NCI-H187 treated with DMSO at 0.1 percent for 48 hours (cell line): ENCODE data around the gene CD80.
"Not testable (repeated sequence)": the region's sequence is repeated elsewhere in the genome, so short reads cannot be mapped to it uniquely, and the experiment has no call there.

Source experiments
- DNase-seq: peaks from one replicate; lab custom pipeline; 2025; lab: John Stamatoyannopoulos, UW

Gene CD80

DNA sequence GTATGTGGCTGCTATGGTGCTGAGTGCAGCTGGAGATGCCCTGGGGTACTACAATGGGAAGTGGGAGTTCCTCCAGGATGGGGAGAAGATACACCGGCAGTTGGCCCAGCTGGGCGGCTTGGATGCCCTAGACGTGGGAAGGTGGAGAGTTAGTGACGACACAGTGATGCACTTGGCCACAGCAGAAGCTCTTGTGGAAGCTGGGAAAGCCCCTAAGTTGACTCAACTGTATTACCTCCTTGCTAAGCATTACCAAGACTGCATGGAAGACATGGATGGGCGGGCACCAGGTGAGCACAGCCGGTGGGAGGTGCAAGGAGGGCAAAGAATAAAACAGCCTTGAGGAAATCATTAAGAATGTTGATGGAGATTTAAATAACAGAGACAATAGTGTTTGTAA is 22.8 kb upstream of the CD80 start:
- no peak for DNase-seq

DNA sequence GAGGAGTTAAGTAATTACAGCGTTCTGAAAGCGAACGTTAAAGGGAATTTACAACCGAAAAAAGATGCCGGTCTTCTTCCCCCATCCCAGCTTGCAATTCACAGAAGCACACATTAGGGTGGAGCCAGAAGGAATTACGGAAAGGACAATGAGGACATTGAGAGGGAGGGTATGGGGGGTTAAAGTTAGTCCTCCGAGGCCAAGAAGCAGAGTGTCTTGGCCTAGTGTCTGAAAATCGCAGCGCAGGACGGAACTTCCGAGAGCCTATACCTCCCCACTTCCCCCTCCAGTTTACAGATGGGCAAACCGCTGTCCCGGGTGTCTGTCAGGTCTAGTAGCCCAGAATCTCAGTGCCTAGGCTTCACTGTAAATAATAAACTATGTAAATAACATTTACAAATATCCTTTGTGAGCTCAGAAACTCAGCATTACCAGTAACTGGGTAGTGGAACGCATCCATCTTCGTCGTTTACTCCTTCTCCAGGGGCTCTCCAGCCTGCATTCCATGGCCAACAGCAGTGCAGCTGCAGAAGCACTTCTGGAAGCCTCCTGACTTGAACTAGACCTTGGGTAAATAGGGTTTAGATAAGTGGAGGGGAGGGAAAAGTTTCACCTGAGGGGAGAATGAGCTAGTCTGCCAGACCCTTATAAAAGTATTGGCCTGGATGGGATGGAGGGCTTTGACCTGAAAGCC is 20.8 kb upstream of the CD80 start:
- no peak for DNase-seq

DNA sequence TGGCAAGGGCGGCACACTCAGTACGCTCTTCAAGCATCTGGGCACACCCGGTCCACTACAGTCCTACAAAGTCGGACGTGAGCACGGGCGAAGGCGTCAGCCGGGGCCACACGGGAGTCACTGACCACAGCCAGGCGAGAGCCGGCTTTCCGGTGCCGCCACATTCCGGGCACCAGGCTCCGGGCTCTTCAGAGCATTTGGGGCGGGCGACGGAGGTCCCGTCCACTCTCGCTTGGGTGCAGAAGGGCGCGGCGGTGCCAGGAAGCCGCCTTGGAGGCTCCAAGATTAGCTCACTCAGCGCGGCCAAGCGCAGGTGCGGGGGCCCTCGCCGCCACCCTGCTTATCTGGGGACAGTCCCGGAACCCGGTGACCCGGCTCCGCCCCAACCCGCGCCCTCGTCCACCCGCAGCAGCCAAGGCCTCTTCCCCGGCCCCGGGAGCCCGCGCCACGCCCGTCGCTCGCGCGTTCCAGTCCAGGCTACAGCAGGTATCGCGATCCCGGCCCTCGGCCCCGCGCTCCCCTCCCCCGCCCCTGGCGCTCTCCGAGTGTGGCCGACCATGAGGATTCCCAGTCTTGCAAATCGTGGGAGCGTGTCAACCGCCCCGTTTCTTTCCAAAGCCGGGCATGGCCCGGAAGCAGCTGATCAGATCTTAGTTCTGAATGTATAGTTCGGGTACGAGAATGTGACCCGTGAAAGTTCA is 20.1 kb upstream of the CD80 start, which contains the start of gene ADPRH:
Gene ADPRH (plus strand): TSS at position 127 of the 701 bp plus-strand sequence. CDS start 2,678 bp downstream, outside the sequence.
- no peak for DNase-seq

DNA sequence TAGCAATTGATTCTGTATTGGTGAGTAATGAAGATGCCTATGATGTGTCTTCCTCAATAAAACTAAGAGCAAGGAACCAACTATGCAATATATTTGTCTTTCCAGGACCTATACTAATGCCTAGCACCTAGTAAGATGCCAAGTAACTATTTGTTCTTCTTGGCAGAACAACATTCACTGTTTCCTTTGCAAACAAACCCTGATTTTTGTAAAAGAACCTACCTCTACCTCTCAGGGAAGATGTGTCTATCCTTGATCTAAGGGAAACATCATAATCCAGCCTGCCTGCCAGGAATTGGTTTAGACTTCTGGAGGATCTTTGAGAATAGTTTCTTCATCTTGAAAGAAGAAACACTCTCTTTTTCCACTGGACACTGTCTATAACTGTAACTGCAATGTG is 16.1 kb upstream of the CD80 start:
- DNase-seq = no peak

DNA sequence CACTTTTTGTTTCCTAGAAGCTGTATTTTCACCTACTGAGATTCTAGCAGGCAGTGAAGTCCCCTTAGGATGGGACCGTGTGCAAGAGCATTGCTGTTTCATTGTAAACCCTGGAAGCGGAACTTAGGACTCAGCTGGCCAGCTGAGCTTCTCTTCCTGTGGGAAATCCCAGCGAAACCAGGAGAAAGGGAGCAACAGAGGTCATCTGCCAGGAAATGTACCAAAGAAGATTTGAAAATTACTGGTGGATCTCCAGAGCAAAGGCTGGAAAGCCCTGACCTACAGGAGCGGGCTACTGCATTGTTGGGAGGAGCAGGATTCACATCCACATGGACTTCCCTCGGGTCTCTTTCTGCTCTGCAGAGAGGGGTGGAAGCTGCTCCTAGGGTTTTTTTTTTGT is 12.3 kb upstream of the CD80 start:
- no peak for DNase-seq

DNA sequence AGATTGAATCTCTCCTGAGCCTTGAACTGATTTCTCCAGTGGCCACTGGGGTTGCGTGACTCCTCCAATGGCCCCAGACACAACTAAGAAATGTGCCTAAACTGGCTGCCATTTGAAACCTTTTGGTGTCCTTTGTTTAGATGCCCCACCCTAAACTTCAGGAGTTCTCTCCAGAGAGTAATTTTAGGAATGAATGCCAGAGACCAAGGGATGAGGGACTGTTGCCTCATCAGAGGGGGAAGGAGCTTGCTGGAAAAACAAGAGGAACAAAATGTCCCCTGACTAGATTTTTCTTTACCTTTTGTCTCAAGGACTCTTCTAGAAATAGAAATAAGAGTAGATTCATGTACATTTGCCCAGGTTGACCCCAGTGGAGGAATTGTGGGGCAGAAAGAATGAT is 11.8 kb upstream of the CD80 start:
- no peak for DNase-seq

DNA sequence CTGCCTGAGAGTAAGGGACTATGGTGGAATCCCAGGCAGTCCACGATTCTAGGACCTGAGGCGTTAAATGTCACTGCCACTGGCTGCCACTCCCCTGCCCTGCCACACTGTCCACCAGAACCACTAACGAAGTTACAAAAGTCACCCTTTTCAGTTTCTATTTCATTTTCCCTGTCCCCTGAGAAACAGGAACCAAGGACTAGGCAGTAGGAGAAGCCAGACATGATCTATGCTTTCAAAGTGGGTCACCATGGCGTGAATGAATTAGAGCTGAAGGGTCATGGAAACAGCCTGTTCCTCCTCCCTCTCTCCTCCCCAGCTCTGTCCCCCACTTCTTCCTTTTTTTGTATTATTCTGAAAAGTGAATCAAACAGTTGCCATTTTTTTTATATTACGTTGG is 10.8 kb upstream of the CD80 start:
- DNase-seq = no peak

DNA sequence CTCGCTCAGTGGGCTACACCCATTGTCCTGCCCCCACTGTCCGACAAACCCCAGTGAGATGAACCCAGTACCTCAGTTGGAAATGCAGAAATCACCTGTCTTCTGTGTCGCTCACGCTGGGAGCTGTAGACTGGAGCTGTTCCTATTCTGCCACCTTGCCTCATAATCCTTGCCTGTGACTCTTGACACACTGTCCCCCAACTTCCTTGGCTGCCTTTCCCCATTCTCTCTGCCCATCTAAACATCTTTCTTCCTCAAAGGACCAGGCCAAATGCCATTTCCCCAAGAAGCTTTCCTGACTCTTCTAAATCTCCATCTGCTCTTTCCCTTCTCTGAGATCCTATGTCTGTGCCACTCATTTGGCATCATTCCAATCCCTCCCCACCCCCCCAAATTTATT is 9.7 kb upstream of the CD80 start:
- no peak for DNase-seq

DNA sequence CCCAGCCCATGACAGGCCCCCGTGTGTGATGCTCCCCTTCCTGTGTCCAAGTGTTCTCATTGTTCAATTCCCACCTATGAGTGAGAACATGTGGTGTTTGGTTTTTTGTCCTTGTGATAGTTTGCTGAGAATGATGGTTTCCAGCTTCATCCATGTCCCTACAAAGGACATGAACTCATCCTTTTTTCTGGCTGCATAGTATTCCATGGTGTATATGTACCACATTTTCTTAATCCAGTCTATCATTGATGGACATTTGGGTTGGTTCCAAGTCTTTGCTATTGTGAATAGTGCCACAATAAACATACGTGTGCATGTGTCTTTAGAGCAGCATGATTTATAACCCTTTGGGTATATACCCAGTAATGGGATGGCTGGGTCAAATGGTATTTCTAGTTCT is 3.9 kb upstream of the CD80 start:
- not testable (repeated sequence) for DNase-seq

DNA sequence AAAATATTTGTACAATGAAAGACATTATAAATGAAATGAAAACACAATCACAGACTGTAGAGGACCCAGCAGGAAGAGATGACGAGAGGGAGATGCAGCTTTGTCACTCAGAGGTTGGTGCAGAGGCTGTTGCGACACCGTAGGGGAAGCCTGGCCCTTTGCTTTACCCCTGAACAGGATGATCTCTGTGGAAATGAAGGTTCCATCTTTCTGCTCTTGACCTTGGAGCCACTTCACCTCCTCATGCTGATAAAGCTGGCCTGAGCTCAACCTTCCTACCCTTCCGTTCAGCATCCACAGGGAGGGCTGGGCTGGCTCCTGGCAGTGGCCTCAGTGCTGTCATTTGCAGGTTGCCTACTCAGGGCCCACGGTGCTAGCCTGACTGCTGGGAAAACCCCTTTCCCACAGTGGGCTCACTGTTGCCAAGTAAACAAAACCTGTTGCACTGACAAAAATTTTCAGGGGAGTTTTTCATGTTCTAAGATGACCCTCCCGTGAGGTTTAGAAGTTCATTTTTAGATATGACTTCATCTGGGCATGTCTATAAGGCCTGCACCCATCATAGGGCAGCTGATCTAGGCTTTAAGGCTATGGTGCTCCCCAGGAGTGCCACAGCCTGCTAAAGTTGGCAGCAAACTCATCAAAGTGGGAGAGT is 3.0 kb upstream of the CD80 start:
- DNase-seq = no peak

DNA sequence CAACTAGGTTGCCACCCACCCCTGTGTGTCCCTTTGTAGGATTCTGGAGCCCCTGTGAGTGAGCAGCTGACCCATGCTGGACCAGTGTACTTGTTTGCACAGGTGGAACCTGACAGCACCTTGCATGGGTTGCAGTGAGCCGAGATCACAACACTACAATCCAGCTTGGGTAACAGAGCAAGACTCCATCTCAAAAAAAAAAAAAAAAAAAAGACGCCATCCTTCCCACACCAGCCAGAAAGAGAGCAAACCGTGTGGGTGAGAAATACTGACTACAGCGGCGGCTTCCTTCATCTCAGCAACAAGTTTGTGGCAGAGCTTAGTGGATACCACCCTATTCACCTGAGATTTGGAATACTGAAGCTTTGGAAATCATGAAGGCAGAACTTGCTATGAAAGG is 746 bp upstream of the CD80 start:
- no peak for DNase-seq

DNA sequence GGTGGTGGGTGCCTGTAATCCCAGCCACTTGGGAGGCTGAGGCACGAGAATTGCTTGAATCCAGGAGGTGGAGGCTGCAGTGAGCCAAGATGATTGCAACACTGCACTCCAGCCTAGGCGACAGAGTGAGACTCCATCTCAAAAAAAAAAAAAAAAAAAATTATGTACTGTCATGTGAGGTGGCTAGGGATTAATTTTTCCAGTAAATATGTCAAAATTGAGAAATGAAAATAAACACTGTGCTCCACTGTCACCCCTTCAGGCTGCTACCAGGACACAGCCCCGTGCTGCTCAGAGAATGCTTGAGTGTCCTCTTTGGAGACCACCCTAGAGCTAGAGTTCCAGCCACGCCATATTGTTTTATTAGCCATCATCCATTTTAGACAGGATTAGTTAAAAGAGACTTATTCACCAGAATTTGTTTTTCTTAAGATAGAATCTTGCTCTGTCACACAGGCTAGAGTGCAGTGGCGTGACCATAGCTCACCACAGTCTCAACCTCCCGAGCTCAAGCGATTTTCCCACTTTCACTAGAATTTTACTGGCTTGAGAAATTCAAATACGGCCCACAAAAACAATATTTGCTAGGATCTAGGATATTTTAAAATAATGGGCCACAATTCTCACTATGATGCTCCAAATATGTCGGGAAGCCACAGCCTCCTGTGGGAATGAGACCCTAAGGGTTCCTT is 642 bp downstream of the CD80 start:
- no peak for DNase-seq

DNA sequence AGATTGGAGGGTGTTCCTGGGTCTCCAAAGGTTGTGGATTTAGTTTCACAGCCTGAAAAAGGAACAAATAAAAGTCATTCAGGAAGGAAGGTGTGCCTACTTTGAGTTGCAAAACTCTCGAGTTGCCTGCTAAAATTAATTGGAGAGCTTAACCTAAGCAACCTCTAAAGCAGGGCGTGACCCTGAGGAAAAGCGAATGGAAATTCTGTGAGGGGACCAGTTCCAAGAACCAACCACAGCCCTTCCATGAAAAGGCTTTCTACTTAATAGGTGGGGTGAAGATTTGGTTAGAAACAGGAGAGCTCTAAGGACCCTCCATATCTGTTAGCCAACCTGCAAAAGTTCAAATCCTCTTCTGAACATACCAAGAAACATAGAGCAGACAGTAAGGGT is 1.5 kb downstream of the CD80 start:
- no peak for DNase-seq

DNA sequence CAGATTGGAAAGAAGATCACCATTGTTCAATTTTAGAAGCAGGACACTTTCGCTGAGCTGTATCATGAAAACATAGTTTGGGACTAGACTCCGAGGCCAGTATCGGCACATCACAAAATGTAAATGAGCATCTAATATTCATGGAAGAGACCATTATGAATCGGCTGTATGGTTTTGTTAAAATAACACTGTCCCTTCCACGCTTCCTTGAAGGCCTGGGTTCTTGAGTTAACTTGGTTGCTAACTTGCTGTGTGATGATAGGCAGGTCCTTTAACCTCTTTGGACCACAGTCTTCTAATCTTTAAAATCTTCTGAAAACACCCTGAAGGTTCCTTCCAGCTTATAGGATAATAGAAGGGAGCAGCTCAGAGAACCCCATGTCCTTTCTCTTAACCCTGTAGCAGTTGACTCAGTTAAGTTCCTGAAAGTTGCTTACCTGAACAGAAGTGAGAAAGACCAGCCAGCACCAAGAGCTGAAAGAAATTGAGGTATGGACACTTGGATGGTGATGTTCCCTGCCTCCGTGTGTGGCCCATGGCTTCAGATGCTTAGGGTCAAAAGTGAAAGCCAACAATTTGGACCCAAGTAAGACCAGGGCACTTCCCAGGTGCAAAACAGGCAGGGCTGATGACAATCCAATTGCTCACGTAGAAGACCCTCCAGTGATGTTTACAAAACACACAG is 2.1 kb downstream of the CD80 start:
- no peak for DNase-seq

DNA sequence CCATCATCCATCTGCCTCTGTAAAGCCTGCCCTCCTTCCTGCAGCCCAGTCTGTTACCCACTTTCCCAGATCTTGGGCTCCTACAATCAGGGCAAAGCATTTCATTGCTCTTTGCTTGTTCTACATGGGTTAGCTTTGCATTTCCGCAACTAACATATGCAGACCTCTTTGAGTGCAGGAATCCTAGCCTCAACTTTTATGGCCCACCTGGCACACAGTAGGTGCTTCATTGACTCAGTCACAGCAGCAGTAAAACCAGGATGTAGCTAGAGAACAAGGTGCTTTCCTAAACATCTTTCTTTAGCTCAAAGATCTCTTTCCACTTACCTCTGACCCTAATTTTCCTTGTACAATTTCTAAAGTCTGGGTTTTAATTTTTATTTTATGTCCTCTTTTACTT is 3.5 kb downstream of the CD80 start:
- DNase-seq = no peak

DNA sequence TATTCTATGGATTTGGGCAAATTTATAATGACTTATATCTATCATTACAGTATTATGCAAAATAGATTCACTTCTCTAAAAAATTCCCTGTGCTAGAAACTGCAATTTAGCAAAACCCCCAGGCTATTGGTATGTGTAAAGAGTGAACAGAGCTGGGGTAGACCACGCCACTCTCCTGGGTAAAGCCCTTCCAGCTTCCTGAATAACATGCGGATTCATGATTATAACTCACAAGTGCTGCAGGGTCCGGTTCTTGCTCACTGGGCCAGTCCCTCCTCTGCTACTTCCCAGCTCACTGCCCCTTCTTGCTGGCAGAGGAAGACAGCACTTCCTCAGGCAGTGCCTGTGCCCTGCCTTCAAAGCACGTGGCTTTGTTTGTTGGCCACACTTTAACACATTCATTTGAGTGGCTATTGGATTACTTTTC is 4.1 kb downstream of the CD80 start:
- DNase-seq = no peak

DNA sequence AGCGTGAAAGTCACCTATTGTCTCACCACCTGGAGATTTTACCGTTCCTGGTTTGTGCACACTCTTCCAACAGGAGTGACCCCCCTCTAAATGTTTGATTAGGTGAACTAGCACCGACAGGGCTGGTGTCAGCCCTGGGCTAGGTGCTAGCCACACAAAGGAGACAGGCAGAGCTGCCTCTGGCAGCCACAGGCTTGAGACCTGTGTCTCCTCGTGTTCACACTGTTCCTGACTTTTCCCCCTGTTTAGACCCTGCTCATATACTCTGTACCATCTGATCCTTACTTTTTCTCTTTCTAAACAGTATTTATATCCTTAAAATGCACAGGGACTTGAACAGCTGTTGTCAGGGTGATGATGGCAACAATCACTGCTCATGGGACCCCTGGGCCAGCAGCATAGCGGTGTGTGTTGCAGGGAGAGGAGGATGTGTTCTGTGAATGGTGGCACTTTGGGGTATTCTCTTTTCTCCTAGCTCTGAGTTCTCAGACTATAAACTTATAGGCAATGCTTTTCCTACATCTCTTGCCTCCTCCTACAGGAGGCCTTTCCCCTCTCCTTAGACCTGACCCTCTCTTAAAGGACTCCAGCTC is 5.5 kb downstream of the CD80 start:
- DNase-seq = no peak

DNA sequence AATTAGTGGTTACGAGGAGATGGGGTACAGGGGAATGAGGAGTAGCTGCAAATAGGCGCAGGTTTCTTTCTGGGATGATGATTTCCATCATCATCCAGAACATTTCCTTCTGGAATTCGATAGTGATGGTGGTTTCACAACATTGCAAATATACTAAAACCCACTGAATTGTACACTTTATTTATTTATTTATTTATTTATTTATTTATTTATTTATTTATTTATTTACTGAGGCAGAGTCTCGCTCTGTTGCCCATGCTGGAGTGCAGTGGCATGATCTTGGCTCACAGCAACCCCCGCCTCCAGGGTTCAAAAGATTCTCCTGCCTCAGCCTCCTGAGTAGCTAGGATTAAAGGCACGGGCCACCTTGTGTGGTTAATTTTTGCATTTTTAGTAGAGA is 6.5 kb downstream of the CD80 start:
- not testable (repeated sequence) for DNase-seq

DNA sequence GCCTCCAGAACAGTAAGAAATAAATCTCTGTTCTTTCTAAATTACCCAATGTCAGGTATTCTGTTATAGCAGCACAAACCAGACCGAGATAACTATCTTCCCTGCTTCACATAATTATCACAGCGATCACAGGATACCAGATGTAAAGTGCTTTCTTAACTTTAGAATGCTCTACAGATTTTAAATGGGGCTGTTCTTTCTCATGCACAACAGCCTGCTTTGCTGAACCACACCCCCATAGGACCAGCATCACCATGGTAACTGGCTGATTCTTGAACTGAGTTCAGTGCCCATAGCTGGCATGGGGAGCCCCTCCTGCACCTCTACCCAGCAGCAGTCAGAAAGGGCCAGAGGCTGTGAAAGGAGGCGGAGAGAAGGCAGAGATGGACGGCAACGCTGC is 7.8 kb downstream of the CD80 start:
- no peak for DNase-seq

DNA sequence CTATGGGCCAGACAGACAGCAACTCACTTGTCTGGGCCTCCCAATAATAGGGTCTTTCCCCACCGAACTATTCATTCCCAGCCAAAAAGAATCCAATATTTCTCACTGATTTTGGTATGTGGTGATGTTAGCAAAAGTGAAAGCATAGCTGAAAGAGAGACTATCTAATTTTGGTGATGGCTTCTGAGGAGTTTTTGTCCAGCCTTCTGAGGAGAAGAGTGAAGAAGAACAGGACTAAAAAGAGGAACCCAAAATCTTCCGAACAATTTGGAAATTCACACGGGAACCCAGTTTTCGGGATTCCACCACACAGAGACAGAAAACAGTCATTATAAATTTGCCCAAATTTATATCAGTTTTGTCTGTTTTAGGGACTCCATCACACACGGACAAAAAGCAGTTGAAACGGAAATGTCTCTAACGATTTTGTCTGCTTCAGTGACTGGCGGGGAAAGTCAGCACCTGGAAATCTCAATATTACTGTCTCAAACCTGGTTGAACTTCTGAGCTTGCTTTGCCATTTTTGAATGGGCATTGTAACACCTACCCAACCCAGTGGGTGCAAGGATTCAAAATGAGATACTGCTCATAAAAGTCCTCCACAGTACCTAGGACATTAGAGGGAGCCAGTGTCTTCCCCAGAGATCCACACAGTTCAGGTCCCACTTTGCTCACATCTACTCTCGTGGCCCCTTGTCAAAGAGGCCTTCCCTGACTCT is 9.1 kb downstream of the CD80 start:
- no peak for DNase-seq

DNA sequence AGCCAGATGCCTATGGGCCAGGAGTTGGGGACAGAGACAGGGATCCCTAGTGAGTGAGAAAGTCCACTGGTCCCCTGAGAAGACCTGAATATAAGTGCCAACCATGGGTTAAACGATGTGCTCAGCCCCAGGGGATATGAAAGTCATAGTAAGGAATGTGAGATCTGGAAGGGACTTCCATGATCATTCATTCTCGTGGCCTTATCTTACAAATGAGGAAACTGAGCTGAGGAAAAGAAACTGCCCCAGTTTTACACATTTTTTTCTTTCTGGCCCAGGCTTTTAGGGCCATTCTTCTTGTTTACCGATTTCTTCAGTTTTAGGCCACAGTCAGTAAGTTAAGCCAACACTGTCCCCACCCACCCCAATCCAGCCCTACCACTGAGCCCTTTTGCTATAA is 11.1 kb downstream of the CD80 start:
- no peak for DNase-seq
